ENCODE data around the gene MAMDC4.
"Not testable (repeated sequence)": the region's sequence is repeated elsewhere in the genome, so short reads cannot be mapped to it uniquely, and the experiment has no call there.

MAMDC4 gene

GRCh38 chr9:136839229-136840139 lies 12.7 kb upstream of the MAMDC4 start:
- DNase-seq, result no peak

DNA sequence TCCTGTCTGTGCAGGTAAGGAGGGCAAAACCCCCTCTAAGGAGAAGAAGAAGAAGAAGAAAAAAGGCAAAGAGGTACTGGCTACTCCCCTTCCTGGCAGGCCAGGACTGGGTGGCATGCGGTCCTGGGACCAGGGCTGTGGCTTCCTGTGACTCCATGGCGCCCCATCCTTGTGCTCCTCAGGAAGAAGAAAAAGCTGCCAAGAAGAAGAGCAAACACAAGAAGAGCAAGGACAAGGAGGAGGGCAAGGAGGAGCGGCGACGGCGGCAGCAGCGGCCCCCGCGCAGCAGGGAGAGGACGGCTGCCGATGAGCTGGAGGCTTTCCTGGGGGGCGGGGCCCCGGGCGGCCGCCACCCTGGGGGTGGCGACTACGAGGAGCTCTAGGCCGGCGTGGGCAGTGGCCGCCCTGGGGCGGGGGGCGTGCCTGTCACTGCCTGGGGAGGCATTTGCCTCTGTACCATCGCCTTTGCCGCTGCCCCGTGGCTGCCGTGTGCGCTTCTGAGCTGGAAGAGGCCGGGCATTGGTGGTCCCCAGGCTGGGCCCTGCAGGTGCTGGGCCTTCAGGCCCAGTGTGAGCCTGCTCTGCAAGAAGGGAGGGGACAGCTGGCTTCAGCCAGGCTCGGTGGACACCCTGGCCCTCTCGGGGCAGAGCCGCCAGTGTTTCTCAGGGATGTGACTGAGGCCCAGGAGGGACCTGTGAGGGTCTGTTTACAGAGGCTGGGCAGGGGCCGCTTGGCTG lies 11.8 kb upstream of the MAMDC4 start:
- DNase-seq, result no peak

DNA sequence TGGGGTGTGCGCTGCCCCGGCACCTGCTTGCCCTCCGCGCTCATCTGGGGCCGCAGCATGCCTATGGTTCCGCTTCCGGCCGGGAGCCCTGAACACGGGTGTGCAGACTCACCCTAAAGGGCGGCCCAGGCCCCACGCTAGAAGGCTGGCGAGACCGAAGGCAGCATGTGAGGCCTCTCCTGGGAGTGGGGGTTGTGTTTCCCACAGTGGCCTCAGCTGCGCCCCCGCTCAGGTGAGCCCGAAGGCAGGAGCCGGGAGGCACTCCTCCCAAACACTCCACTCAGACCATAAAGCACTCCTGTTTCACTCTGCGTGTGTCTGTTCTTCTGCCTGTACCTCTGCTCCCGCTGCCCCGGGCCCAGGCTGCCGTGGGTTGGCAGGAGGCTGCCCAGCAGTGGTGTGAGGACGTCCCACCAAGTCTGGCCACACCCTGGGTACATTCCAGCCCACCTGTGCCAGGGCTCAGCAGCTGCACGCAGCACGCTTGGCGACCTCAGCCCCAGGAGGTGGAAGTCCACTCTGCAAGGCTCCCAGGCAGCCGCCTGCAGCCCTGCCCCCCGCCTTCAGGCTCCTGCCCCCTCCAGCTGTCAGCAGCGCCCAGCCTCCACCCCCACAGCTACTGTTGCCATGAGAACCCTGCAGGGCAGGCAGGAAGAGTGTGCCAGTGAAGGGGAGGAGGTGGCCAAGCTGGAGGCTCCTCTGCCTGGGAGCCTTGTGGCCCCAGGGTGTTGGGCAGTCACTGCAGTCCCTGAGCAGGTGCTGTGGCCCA lies 11.1 kb upstream of the MAMDC4 start:
- DNase-seq, result peak; percentile 58

DNA sequence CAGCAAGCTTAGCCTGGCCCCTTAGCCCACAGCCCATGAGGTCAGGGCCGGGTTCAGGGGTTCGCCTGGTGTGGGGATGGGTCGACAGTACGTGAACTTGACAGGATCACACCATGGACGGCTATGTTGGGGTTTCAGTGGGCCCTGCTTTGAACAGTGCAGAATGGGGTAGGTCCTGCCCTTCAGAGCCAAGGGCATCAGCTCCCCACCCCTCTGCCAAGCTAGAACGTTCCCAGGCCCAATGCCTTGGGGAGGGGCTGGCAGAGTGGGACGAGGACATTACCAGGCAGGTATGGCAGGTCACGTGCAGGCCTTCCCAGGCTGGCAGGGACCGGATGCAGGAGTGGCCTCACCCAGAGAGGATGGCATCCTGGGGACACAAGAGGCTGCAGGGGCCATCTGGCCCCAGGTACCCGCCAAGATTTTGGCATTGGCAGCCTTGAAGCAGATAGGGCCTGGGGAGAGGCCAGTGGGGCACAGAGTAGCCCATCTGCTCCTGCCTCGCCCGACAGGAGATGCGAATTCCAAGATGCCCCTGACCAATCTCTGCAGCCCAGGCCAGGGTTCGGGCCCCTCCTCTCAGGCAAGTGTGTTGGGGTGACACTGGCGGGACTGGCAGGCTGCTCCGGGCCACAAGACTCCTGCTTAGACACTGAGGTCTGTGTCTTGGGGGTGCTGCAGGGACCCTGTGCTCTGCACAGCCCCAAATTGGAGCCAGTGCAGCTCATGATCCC lies 10.3 kb upstream of the MAMDC4 start:
- not testable (repeated sequence) for DNase-seq

GRCh38 chr9:136842380-136842948 lies 9.7 kb upstream of the MAMDC4 start, which contains the start of gene AJM1:
TSS of gene AJM1 (plus strand) at chr9:136842478. CDS start at chr9:136844415, 1,937 bp downstream.
- DNase-seq, result peak; percentile 17

- DNase-seq, result not testable (repeated sequence)
Measured at GRCh38 chr9:136843159-136843800, 8.9 kb upstream of the MAMDC4 start.

DNA sequence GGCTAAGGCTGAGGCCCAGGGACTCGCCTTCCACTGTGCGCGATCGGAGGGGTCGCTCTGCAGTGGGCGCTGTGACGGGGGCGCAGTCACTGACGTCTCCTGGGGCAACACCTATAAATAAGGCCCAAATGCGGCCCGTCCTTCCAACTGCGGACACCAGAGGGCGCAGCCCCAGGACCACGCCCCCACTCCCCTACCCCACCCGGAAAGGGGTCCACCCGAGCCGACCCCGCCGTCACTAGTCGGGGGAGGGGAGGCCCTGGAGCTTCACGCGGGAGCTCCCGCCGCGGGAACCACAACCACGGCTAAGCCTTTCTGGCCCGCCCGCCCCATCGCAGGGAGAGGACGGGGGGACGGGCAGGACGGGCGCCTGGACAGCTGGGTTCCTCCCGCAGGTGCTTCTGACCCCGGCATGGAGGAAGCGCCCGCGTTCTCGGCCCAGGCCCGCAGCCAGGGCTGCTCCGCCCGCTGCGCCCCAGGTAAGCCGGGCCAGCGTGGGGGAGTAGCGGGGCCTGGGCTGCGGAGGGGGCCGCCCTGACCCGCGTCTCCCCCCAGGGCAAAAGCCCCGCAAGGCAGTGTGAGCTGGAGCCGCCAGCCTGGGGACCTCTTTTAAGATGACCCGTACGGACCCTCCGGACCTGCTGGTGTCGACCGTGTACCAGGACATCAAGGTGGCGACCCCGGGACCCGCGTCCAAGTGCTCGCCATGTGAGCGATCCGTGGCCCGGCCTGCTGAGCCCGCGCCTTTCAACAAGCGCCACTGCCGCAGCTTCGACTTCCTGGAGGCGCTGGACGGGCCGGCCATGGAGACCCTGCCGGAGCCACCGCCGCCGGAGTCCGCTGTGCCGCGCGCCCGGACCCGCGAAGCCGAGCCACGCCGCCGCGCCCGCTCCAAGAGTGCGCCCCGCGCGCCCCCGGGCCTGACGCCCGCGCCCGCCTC lies 8.1 kb upstream of the MAMDC4 start:
- not testable (repeated sequence) for DNase-seq

GRCh38 chr9:136844761-136845464 lies 7.2 kb upstream of the MAMDC4 start:
- no peak for DNase-seq

DNA sequence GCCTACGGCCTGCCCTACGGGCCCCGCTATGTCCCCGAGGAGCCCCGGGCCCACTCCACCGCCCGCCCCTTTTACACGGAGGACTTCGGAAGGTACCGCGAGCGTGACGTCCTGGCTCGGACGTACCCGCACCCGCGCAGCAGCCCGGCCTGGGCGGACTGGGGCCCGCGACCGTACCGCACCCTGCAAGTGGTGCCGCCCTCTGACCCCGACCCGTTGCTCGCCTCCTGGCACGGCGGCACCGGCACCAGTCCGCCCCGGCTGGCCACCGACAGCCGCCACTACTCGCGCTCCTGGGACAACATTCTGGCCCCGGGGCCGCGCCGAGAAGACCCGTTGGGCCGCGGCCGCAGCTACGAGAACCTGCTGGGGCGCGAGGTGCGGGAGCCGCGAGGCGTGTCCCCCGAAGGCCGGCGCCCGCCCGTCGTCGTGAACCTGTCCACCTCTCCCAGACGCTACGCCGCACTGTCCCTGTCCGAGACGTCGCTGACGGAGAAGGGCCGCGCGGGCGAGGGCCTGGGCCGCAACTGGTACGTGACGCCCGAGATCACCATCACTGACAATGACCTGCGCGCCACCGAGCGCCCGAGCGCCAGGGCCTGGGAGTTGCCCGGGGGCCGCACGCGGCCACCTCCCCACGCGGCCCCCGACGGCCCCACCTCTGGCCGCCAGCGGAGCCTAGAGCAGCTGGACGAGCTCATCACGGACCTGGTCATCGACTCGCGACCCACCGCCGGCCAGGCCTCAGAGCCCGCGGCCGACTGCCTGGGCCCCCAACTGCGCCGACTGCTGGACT lies 6.5 kb upstream of the MAMDC4 start:
- no peak for DNase-seq

GRCh38 chr9:136846376-136847087 lies 5.6 kb upstream of the MAMDC4 start:
- DNase-seq, result no peak

- no peak for DNase-seq
Measured at GRCh38 chr9:136847088-136847825, 4.9 kb upstream of the MAMDC4 start.

DNA sequence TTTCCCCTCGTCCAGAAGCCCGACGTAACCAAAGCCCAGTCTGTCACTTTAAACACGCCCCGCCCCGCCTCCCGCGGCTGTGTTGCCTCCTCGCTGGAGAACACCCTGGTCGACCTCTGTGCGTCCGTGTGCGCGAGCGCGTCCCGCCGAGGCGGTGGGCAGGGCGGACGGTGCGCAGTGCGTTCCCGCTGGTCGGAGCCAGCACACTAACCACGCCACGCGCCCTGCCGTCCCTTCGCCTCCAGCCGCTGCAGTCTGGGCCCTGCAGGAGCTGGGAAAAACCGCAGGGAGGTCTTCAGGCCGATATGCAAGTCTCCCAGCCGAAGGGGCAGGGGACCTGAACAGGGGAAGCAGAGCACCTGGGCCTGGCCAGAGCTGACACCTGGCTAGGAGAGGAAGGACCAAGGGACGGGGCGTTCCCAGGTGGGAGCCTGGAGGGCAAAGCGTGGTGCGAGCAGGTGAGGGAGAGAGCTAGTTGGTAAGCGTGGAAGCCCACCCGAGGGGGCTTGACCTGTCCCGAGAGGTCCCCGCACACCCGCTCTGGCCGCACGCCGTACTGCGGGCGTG lies 4.2 kb upstream of the MAMDC4 start:
- no peak for DNase-seq

GRCh38 chr9:136848393-136849037 lies 3.6 kb upstream of the MAMDC4 start:
- no peak for DNase-seq

DNA sequence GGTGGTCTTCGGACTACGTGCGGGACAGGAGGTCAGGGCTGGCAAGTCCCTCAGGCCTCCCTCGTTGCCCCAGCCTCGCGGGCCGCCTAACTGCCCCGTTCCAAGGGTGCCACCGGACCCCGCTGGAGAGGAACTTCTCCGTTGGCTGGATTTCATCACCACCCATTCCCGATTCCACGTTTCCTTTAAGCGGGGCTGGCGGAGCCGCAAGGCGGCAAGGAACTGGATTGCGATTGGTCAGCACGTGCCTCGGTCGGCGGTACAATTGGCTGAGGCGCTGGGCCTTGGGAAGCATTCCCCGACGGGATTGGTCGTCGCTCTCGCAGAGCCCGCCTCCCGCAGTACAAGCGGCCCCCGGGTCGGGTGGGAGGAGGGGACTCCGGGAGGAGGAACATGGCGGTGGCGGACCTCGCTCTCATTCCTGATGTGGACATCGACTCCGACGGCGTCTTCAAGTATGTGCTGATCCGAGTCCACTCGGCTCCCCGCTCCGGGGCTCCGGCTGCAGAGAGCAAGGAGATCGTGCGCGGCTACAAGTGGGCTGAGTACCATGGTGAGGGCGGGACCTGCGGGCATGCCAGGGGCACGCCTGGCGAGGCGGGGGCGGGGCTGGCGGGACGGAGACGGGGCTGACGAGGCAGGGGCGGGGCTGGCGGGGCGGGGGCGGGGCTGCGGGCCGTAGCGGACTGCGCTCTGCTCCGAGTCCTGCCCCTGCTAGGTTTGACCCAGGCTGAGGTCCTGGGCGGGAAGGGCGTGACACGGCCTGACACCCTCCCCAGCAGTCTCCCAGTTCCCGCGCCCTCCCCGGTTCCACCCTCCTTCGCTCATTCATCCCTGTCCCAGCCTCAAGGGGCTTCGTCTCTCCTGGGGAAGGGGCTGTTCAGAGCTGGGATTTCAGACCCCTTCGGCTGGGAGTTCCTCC lies 2.8 kb upstream of the MAMDC4 start, which contains the start of gene PHPT1:
Gene PHPT1 (plus strand): TSS at position 372 of the 922 bp plus-strand sequence. CDS start 22 bp downstream, at position 394.
- peak; percentile 96 for DNase-seq
